Measurements from ENCODE around the gene RC3H2. TPM values are rescaled to one million over a fixed set of nuclear protein-coding genes. Genes with fewer than 3 reads are reported as not detected.

RC3H2 gene
- total RNA-seq, 6 experiments from 2014 or later, result 14.1 to 20.7 (median 19.4) TPM

DNA sequence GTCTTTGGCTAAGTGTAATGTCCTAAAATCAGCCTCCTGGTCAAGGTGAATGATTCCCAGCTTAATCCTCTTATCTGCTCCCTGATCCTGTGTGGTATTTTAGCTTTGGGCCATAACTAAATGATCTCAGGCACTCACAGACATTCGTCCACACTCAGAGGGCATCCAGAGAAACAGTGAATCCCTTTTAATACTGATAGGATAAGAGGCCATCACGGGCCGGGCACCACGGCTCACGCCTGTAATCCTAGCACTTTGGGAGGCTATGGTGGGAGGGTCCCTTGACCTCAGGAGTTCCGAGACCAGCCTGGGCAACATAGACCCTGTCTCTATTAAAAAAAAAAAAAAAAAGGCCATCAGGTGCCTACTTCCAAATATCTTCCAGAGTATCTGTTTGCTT lies 83.1 kb downstream of the RC3H2 start:
- Histone ChIP-seq H3K4me1 (peaks cover 0 to 7% (median 3%) of the 10 kb centered on the region in 4 donors), H3K27me3 (no peaks in the 10 kb centered on the region), H3K9me3 (no peaks in the 10 kb centered on the region), H3K36me3 (peaks cover 0 to 43% (median 4%) of the 10 kb centered on the region in 4 donors), H3K27ac (no peak overlapping the region), H3K4me3 (no peak overlapping the region)
- no peak for ATAC-seq
- 89% methylated on average over 5 of the region's 6 CpGs for WGBS (ENCODE audit: insufficient coverage, low coverage, low lambda C conversion rate, missing lambda C conversion rate)
- TF ChIP-seq, protein P1, sequence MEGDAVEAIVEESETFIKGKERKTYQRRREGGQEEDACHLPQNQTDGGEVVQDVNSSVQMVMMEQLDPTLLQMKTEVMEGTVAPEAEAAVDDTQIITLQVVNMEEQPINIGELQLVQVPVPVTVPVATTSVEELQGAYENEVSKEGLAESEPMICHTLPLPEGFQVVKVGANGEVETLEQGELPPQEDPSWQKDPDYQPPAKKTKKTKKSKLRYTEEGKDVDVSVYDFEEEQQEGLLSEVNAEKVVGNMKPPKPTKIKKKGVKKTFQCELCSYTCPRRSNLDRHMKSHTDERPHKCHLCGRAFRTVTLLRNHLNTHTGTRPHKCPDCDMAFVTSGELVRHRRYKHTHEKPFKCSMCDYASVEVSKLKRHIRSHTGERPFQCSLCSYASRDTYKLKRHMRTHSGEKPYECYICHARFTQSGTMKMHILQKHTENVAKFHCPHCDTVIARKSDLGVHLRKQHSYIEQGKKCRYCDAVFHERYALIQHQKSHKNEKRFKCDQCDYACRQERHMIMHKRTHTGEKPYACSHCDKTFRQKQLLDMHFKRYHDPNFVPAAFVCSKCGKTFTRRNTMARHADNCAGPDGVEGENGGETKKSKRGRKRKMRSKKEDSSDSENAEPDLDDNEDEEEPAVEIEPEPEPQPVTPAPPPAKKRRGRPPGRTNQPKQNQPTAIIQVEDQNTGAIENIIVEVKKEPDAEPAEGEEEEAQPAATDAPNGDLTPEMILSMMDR (IDR thresholded peaks at IDR 0.05), result no peak
- TF ChIP-seq POLR2A (IDR thresholded peaks at IDR 0.05), result no peak
- intact Hi-C loops (cut with DNase I), result no loop called here
- DNase-seq, result no peak

DNA sequence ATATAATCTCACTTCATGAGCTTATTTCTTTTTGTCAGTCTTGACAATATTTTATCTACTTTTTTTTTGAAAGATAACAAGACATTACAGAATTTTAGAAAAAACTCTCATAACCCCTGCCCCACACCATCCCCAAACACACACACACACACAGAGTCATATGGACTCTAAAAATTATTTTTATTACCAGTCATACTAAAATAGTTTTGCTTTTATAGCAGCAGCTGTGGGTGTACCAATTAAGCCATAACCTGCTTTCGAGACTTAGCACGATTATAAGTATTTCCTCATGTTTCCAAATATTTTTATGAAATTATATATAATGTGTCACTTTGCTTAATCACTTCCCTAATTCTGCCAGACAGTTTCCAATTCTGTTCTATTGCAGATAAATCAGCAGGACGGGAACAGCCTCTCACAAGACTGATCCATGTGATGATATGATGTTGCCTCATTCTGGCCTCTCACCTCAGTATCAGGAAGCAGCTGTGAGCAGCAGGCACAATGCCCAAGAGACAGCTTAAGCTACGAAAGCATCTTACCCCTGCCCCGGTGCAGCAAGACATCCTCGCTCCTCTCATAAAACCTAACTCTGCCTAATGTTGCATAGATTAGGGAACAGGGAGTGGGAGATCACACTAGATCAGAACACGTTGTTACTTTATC lies 83.7 kb downstream of the RC3H2 start:
- H3K27me3 ChIP-seq, result no peaks in the 10 kb centered on the region
- peak in 1 of 3 donors; percentile 44 for DNase-seq
- H3K4me3 ChIP-seq, result no peak overlapping the region
- H3K9me3 ChIP-seq, result no peaks in the 10 kb centered on the region
- peaks cover 0 to under 1% (median 0%) of the 10 kb centered on the region in 4 donors for H3K4me1 ChIP-seq
- TF ChIP-seq, protein P1 (IDR thresholded peaks at IDR 0.05), result no peak
- TF ChIP-seq POLR2A (IDR thresholded peaks at IDR 0.05), result no peak
- intact Hi-C loops (cut with DNase I), result no loop called here
- no peak overlapping the region for H3K27ac ChIP-seq
- H3K36me3 ChIP-seq, result peaks cover 0 to 43% (median 4%) of the 10 kb centered on the region in 4 donors
- 35% methylated on average over 7 of the region's 7 CpGs for WGBS (ENCODE audit: insufficient coverage, low coverage, low lambda C conversion rate, missing lambda C conversion rate)
- ATAC-seq, result peak; percentile 48 to 74 (median 68)

DNA sequence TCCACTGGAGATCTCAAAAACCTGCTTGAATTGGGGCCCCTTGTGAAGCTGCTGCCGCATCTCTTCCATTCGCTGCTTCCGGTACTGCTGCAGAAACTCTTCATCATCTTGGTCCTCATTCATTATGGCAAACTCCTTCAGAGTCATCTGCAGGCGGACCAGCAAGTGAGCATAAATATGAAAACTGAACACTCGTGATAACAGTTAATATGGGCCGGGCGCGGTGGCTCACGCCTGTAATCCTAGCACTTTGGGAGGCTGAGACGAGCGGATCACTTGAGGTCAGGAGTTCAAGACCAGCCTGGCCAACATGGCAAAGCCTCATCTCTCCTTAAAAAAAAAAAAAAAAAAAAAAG lies 84.7 kb downstream of the RC3H2 start:
- DNase-seq (no peak), ATAC-seq (no peak)
- H3K27ac ChIP-seq, result no peak overlapping the region
- no peak for TF ChIP-seq POLR2A (IDR thresholded peaks at IDR 0.05)
- TF ChIP-seq, protein P1 (IDR thresholded peaks at IDR 0.05), result no peak
- no peaks in the 10 kb centered on the region for H3K9me3 ChIP-seq
- peaks cover 0 to 3% (median 0%) of the 10 kb centered on the region in 4 donors for H3K4me1 ChIP-seq
- WGBS (ENCODE audit: insufficient coverage, low coverage, low lambda C conversion rate, missing lambda C conversion rate), result 86% methylated on average over 6 of the region's 11 CpGs
- peaks cover 0 to 43% (median 4%) of the 10 kb centered on the region in 4 donors for H3K36me3 ChIP-seq
- intact Hi-C loops (cut with DNase I), result no loop called here
- no peaks in the 10 kb centered on the region for H3K27me3 ChIP-seq
- H3K4me3 ChIP-seq, result no peak overlapping the region

DNA sequence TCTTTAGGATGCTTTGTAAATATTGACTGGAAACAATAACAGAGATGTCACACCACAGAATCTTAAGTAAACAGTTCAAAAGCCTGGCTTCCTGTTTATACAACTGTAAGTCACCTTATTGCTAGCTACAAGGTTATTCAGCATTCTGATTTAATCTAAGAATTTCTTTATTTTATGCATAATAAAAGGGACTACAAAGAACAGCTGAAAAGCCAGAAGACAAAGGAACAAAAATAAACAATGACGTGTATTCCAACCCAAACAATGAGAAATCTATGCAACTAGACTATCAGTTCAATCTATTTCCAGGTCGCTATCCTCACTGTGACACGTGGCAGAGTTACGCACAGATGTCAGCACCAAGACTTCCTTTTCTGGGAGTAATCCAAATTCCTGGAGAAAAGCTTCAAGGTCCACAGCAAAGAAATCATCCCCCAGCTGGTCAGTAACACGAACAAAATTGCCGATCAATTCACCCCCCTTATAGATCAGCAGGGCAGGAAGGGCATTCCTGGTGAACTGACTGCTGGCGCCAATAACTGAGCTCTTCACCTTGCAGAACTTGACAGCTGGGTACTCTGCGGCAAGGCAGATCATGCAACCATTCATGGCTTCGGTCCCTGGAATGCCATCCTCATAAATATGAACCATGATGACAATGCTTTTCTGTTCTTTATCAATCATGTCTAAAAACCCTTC lies 85.2 kb downstream of the RC3H2 start:
- H3K4me1 ChIP-seq, result peaks cover 0 to 3% (median 0%) of the 10 kb centered on the region in 4 donors
- intact Hi-C loops (cut with DNase I), result no loop called here
- peak in 3 of 4 donors; percentile 28 to 51 (median 43) for ATAC-seq
- no peak overlapping the region for H3K27ac ChIP-seq
- TF ChIP-seq POLR2A (IDR thresholded peaks at IDR 0.05), result no peak
- TF ChIP-seq, protein P1 (IDR thresholded peaks at IDR 0.05), result no peak
- no peak overlapping the region for H3K4me3 ChIP-seq
- no peaks in the 10 kb centered on the region for H3K27me3 ChIP-seq
- WGBS (ENCODE audit: insufficient coverage, low coverage, low lambda C conversion rate, missing lambda C conversion rate), result 52% methylated on average over 4 of the region's 9 CpGs
- H3K9me3 ChIP-seq, result no peaks in the 10 kb centered on the region
- peaks cover 0 to 43% (median 4%) of the 10 kb centered on the region in 4 donors for H3K36me3 ChIP-seq
- DNase-seq, result no peak

All from right lobe of liver (tissue), 6 donors.